Panc1 (cell line): ENCODE data around the gene NHS. TPM values are rescaled to one million over a fixed set of nuclear protein-coding genes. Genes with fewer than 3 reads are reported as not detected.

Source experiments
- ATAC-seq: fragments of 200-7000 bp; cut with Tn5 transposase; 2 replicates; pipeline ENCODE4 v1.9.1; 2020; ENCODE audit warnings: mild to moderate bottlenecking, moderate library complexity
- BruUV-seq: library from RNA; stranded (reverse); fragments of 400-500 nt; replicated peaks from 2 replicates; lab custom pipeline; 2021; lab: Mats Ljungman, UMichigan
- CTCF ChIA-PET: fragments of 300-600 bp; sonication (Branson Sonifier 250); formaldehyde crosslinking; loops from one replicate; lab custom pipeline; 2022; ENCODE audit warnings: antibody characterized with exemption; lab: Charles Lee
- POLR2A ChIA-PET: fragments of 300-600 bp; sonication (Branson Sonifier 250); formaldehyde crosslinking; loops from one replicate; lab custom pipeline; 2022; ENCODE audit warnings: antibody characterized with exemption; lab: Charles Lee
- DNase-seq: peaks from one replicate; pipeline ENCODE4 v3.0.0-alpha.2; 2010; ENCODE audit warnings: low read depth, low spot score
- H3K27ac ChIP-seq: 2 replicates; pipeline ENCODE4 v1.5.1; 2011; ENCODE audit warnings: mild to moderate bottlenecking, low read length, inconsistent platforms
- H3K27me3 ChIP-seq: fragments of 200-500 bp; sonication (Bioruptor generic); 2 replicates; pipeline ENCODE4 v1.6.0; 2014; ENCODE audit warnings: low read length, inconsistent platforms; ENCODE audit not compliant: control insufficient read depth, insufficient read depth
- H3K36me3 ChIP-seq: fragments of 200-500 bp; sonication (Bioruptor generic); 2 replicates; pipeline ENCODE4 v1.5.1; 2014; ENCODE audit warnings: inconsistent platforms, mild to moderate bottlenecking, low read length, moderate library complexity; ENCODE audit not compliant: control insufficient read depth, insufficient read depth
- H3K4me1 ChIP-seq: 2 replicates; pipeline ENCODE4 v1.5.1; 2011; ENCODE audit warnings: inconsistent platforms, mild to moderate bottlenecking, low read length, moderate library complexity; ENCODE audit not compliant: control insufficient read depth, insufficient read depth
- H3K4me3 ChIP-seq, 2 experiments: 2 replicates each; pipeline ENCODE4 v1.5.1; 2011 to 2012; ENCODE audit warnings: low read depth in 2 of 2, low read length in 2 of 2, mild to moderate bottlenecking in 2 of 2, inconsistent platforms in 1 of 2, moderate library complexity in 1 of 2
- H3K9me3 ChIP-seq: fragments of 200-500 bp; sonication (Bioruptor generic); 2 replicates; pipeline ENCODE4 v1.5.1; 2014; ENCODE audit warnings: low read depth, mild to moderate bottlenecking, inconsistent platforms, low read length, moderate library complexity; ENCODE audit not compliant: control insufficient read depth, insufficient read depth
- CTCF ChIP-seq: fragments of 450-650 bp; IDR thresholded peaks from 2 replicates; pipeline ENCODE4 v1.5.1; 2017; ENCODE audit warnings: mild to moderate bottlenecking
- POLR2AphosphoS5 ChIP-seq: IDR thresholded peaks from 2 replicates; pipeline ENCODE4 v1.6.1; 2012; ENCODE audit warnings: mild to moderate bottlenecking, low read depth, low read length, moderate library complexity
- REST ChIP-seq, 2 experiments: IDR thresholded peaks; 2 replicates each; pipeline ENCODE4 v1.6.1; 2011 to 2012; ENCODE audit warnings: low read depth in 2 of 2, control low read depth in 1 of 2, low read length in 1 of 2, mild to moderate bottlenecking in 1 of 2, moderate library complexity in 1 of 2; ENCODE audit not compliant: insufficient read depth in 1 of 2
- SIN3A ChIP-seq: IDR thresholded peaks from 2 replicates; pipeline ENCODE4 v1.6.1; 2012; ENCODE audit warnings: low read depth, mild to moderate bottlenecking, low read length, moderate library complexity, borderline replicate concordance; ENCODE audit not compliant: insufficient read depth
- TCF7L2 ChIP-seq: IDR thresholded peaks from 2 replicates; pipeline ENCODE4 v1.6.1; 2011; ENCODE audit warnings: mild to moderate bottlenecking, low read depth, low read length, inconsistent platforms
- in situ Hi-C: cut with HindIII; loops from 2 replicates; pipeline ENCODE4 v1.10.0; 2016; ENCODE audit warnings: low sequenced_read_pairs, low pct_unique_long_range_greater_than_20kb
- intact Hi-C: fragments of 100-400 bp; cut with micrococcal nuclease; formaldehyde crosslinking; loops from one replicate; pipeline ENCODE4 v1.10.0; 2022; ENCODE audit not compliant: unreplicated experiment
- total RNA-seq: library from RNA; stranded (reverse); gene quantifications from one replicate; pipeline ENCODE4 v1.2.1, GENCODE V29; 2021; ENCODE audit not compliant: unreplicated experiment

NHS gene
- total RNA-seq, 1 experiment from 2014 or later: 0.80 TPM

GRCh38 chrX:17627026-17627425 is 252.0 kb downstream of the NHS start:
- H3K4me3 ChIP-seq: no peak overlapping the region
- no peaks in the 10 kb centered on the region for H3K4me1 ChIP-seq
- ChIA-PET CTCF (no interaction called here), POLR2A (interaction anchor here (0.7 kb wide), 1 partner anchor 179 kb away, joined by 3 read pairs; no protein-coding TSS in a partner anchor)
- no peak overlapping the region for H3K27ac ChIP-seq
- H3K9me3 ChIP-seq: no peaks in the 10 kb centered on the region
- no peak for DNase-seq
- no peaks in the 10 kb centered on the region for H3K36me3 ChIP-seq
- intact Hi-C loops (no loop called here), in situ Hi-C loops (no loop called here)
- no TSS peak for BruUV-seq
- H3K27me3 ChIP-seq: no peaks in the 10 kb centered on the region
- no peak for ATAC-seq
- no peak for TF ChIP-seq REST (IDR thresholded peaks at IDR 0.05; ENCODE audit: insufficient read depth in 1 of 2, low read depth in 2 of 2, low read length in 1 of 2)
- TF ChIP-seq CTCF: no peak
- no peak for TF ChIP-seq TCF7L2
- TF ChIP-seq POLR2AphosphoS5: no peak
- no peak for TF ChIP-seq SIN3A

- no TSS peak for BruUV-seq
- TF ChIP-seq SIN3A (no peak), CTCF (no peak), TCF7L2 (no peak), POLR2AphosphoS5 (no peak), REST (IDR thresholded peaks at IDR 0.05; ENCODE audit: insufficient read depth in 1 of 2, low read depth in 2 of 2, low read length in 1 of 2) (no peak)
- DNase-seq: no peak
- ChIA-PET CTCF (no interaction called here), POLR2A (no interaction called here)
- Histone ChIP-seq H3K4me1 (no peaks in the 10 kb centered on the region), H3K36me3 (no peaks in the 10 kb centered on the region), H3K27me3 (no peaks in the 10 kb centered on the region), H3K27ac (no peak overlapping the region), H3K4me3 (no peak overlapping the region), H3K9me3 (no peaks in the 10 kb centered on the region)
- in situ Hi-C loops: no loop called here
- no peak for ATAC-seq
- intact Hi-C loops: no loop called here
Measured at GRCh38 chrX:17628976-17629375, 254.0 kb downstream of the NHS start.
